Measurements from ENCODE around the gene NUP85.
"Not testable (repeated sequence)": the region's sequence is repeated elsewhere in the genome, so short reads cannot be mapped to it uniquely, and the experiment has no call there.

NUP85 gene

GRCh38 chr17:75252039-75252816 lies 46.7 kb downstream of the NUP85 start:
- Histone ChIP-seq H3K27me3 (no peaks in the 10 kb centered on the region), H3K4me1 (ENCODE audit: control insufficient read depth in 1 of 2, insufficient read depth in 1 of 2, low read depth in 1 of 2, low read length in 1 of 2) (peaks cover 27 to 29% of the 10 kb centered on the region in 2 experiments), H3K27ac (peak overlapping the region; percentile 78), H3K4me3 (ENCODE audit: low read depth in 1 of 2, low read length in 1 of 2) (no peak overlapping the region), H3K9me3 (no peaks in the 10 kb centered on the region), H3K36me3 (peaks cover 7% of the 10 kb centered on the region)
- TF ChIP-seq, protein P1, sequence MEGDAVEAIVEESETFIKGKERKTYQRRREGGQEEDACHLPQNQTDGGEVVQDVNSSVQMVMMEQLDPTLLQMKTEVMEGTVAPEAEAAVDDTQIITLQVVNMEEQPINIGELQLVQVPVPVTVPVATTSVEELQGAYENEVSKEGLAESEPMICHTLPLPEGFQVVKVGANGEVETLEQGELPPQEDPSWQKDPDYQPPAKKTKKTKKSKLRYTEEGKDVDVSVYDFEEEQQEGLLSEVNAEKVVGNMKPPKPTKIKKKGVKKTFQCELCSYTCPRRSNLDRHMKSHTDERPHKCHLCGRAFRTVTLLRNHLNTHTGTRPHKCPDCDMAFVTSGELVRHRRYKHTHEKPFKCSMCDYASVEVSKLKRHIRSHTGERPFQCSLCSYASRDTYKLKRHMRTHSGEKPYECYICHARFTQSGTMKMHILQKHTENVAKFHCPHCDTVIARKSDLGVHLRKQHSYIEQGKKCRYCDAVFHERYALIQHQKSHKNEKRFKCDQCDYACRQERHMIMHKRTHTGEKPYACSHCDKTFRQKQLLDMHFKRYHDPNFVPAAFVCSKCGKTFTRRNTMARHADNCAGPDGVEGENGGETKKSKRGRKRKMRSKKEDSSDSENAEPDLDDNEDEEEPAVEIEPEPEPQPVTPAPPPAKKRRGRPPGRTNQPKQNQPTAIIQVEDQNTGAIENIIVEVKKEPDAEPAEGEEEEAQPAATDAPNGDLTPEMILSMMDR (IDR thresholded peaks at IDR 0.05) = no peak

DNA sequence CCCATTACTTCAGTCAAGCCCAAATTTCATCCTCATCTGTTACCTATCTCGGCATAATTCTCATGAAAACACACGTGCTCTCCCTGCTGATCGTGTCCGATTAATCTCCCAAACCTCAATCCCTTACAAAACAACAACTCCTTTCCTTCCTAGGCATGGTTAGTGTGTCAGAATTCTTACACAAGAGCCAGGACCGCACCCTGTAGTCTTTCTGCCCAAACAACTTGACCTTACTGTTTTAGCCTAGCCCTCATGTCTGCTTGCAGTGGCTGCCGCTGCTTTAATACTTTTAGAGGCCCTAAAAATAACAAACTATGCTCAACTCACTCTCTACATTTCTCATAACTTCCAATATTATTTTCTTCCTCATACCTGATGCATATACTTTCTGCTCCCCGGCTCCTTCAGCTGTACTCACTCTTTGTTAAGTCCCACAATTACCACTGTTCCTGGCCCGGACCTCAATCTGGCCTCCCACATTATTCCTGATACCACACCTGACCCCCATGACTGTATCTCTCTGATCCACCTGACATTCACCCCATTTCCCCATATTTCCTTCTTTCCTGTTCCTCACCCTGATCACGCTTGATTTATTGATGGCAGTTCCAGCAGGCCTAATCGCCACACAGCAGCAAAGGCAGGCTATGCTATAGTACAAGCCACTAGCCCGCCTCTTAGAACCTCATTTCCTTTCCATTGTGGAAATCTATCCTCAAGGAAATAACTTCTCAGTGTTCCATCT lies 50.6 kb downstream of the NUP85 start:
- Histone ChIP-seq H3K27ac (peak overlapping the region; percentile 72), H3K4me1 (ENCODE audit: control insufficient read depth in 1 of 2, insufficient read depth in 1 of 2, low read depth in 1 of 2, low read length in 1 of 2) (peaks cover 43 to 45% of the 10 kb centered on the region in 2 experiments)
- H3K36me3 ChIP-seq; H3K27me3 ChIP-seq; H3K9me3 ChIP-seq; H3K4me3 ChIP-seq (ENCODE audit: low read depth in 1 of 2, low read length in 1 of 2): not testable (repeated sequence)

DNA sequence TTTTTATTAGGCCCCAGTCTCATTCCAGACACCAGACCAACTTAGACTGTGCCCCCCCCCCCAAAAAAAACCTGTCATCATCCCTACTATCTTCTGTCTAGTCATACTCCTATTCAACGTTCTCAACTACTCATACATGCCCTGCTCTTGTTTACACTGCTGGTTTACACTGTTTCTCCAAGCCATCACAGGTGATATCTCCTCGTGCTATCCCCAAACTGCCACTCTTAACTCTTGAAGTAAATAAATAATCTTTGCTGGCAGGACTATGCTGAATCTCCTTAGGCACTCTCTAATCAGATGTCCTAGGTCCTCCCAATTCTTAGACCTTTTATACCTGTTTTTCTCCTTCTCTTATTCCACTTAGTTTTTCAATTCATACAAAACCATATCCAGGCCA lies 51.7 kb downstream of the NUP85 start:
- H3K4me3 ChIP-seq (ENCODE audit: low read depth in 1 of 2, low read length in 1 of 2); H3K27ac ChIP-seq; H3K27me3 ChIP-seq; H3K36me3 ChIP-seq; H3K9me3 ChIP-seq: not testable (repeated sequence)
- H3K4me1 ChIP-seq (ENCODE audit: control insufficient read depth in 1 of 2, insufficient read depth in 1 of 2, low read depth in 1 of 2, low read length in 1 of 2) = peaks cover 36 to 39% of the 10 kb centered on the region in 2 experiments

DNA sequence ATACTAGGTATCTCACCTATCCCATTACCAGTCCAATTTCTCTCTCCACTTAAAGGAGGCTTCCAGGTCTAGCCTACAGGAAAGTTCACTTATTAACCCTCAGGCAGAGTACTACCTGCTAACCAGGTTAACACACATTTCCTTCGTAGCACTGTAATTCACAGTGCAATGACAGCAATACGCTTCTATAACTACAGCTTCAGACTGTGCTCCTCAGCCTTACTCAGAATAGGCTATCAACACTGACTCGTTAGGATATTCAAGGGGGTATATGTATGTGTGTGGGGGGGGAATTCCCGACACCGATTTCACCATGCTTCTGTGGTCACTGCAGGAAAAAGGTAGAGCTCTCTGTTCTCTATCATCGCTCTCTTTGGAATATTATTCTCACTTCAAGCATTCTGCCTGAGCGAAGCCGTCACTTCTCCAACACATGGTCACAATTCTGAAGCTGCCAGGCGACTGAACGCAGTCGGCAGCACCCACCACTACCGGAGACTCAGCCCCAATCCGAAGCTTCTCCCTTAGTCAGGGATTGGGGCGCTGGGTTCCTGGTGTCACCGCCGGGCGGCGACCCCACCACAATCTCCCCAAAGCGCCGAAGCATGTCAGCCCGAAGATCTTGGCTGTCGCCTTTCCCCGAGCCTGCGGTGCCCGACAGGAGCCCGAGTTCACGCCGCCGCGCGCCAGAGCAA lies 55.3 kb downstream of the NUP85 start:
- Histone ChIP-seq H3K27ac (peak overlapping the region; percentile 96), H3K4me1 (ENCODE audit: control insufficient read depth in 1 of 2, insufficient read depth in 1 of 2, low read depth in 1 of 2, low read length in 1 of 2) (peaks cover 46 to 49% of the 10 kb centered on the region in 2 experiments), H3K27me3 (no peaks in the 10 kb centered on the region), H3K9me3 (no peaks in the 10 kb centered on the region), H3K36me3 (no peaks in the 10 kb centered on the region), H3K4me3 (ENCODE audit: low read depth in 1 of 2, low read length in 1 of 2) (peak overlapping the region; percentile 78 to 99)
- TF ChIP-seq, protein P1 (IDR thresholded peaks at IDR 0.05) = no peak

DNA sequence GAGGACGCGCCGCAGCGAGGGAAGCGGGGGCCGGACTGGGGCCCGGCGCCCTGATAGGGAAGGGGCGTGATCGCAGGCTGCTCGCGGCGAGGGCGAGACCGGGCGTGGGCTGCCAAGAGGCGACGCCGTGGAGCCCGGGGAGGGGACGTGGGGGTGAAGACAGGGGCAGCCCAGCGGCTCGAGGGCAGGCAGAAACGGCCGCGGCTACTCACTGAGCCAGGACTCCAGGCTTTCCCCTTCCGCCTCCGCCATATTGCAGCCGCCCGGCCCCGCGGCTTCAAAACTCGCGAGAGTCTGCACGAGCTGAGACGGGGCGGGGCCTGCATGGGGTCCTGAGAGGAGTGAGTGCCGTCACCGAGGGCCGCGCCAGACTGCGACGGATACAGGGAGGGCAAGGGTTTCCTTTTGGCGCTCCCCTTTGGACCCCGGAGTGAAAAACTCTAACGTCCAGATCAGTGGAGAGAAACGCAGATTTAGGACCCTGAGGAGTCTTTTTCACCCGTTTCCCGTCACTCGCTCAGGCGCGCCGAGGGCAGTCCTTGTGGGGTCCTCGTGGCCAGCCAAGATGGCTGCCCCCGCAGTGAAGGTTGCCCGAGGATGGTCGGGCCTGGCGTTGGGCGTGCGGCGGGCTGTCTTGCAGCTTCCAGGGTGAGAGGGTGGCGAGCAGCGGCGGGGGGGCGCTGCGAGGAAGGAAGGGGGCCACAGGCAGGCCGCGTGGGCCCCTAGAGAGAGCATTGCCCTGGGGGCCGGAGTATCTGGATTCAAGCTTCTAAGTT lies 56.0 kb downstream of the NUP85 start, which contains the start of the genes GGA3 and MRPS7:
Gene GGA3 (minus strand): TSS at position 271 of the 776 bp plus-strand sequence. CDS start 19 bp downstream, at position 252.
Gene MRPS7 (plus strand): TSS at position 544 of the 776 bp plus-strand sequence. CDS start 22 bp downstream, at position 566.
- no peaks in the 10 kb centered on the region for H3K9me3 ChIP-seq
- H3K4me3 ChIP-seq (ENCODE audit: low read depth in 1 of 2, low read length in 1 of 2) = peak within 1 kb of the TSS; percentile 78 to 99
- H3K4me1 ChIP-seq (ENCODE audit: control insufficient read depth in 1 of 2, insufficient read depth in 1 of 2, low read depth in 1 of 2, low read length in 1 of 2) = peaks cover 46 to 50% of the 10 kb centered on the region in 2 experiments
- H3K36me3 ChIP-seq = no peaks in the 10 kb centered on the region
- no peaks in the 10 kb centered on the region for H3K27me3 ChIP-seq
- H3K27ac ChIP-seq = peak within 1 kb of the TSS; percentile 96
- TF ChIP-seq, protein P1 (IDR thresholded peaks at IDR 0.05) = no peak

Data from neutrophil (primary cell).